SK-N-DZ (cell line): ENCODE results near the gene TRPC4AP.

Experiments
- DNase-seq: peaks from one replicate; pipeline ENCODE4 v3.0.0-alpha.2; 2015; ENCODE audit warnings: low spot score

TRPC4AP gene

GRCh38 chr20:34988191-34988540, 104.4 kb downstream of the TRPC4AP start:
- DNase-seq = no peak

DNA sequence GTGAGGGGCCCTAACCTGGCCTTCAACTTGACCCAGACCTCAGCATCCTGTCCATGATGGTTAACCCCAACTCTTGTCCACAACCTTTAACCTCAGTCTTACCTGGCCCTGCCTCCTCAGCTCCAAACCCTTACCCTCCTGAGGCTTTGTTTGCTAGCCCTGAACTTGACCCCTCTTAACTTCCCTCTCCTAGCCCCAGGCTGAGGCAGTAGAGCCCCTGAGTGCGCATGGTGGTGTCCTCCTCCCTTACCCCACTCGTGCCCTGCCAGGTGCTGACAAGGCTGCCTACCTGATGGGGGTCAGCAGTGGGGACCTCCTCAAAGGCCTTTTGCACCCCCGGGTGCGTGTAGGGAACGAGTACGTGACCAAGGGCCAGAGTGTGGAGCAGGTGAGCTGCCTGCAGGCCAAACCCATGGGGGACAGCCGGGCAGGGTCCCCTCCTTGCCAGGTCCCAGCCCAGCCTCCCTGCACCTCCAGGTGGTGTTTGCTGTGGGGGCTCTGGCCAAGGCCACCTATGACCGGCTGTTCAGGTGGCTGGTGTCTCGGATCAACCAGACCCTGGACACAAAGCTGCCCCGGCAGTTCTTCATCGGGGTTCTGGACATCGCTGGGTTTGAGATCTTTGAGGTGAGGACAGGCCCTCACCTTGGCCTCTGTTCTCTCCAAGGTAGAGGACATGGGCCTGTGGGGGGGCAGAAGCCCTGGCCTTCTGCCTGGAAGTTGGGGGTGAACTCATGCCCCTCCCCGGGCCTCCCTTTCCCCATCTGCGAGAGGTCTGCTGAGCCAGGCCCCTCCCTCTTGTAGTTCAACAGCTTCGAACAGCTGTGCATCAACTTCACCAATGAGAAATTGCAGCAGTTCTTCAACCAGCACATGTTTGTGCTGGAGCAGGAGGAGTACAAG, 105.1 kb downstream of the TRPC4AP start:
- no peak for DNase-seq

GRCh38 chr20:34986311-34987287, 106.0 kb downstream of the TRPC4AP start:
- no peak for DNase-seq

DNA sequence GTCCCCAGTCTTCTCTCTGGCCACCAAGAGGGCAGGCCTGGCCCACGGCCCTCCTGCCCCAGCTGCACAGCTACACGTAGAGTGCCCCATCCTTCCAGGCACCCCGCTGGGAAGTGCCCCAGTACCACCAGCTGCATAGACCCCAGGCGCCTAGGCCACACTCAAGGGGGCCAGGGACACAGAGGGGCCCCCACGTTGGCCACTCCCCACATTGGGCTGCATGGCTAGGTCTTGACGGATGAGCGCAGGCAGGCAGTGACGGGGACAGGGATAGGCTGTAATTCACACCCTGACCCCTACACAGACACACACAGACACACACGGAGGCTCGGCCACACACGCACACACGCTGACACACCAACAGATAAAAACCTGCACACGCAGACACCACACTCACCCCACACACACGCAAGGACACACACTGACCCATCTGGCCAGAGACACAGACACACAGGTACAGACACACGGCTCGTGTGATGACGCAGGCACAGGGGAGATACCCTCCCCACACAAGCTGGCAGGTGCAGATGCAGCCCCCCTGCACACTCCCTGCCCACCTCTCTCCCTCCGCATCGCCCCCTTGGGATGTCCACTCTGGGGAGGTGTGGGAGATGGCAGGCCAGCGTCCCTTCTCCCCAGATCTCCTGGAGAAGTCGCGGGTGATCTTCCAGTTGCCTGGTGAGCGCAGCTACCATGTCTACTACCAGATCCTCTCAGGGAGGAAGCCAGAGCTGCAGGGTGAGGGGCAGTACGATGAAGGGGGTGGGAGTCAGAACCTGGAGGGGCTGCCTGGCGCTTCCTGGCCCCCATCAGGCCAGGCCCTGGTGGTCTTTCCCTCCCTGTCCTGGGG, 106.9 kb downstream of the TRPC4AP start:
- no peak for DNase-seq

DNA sequence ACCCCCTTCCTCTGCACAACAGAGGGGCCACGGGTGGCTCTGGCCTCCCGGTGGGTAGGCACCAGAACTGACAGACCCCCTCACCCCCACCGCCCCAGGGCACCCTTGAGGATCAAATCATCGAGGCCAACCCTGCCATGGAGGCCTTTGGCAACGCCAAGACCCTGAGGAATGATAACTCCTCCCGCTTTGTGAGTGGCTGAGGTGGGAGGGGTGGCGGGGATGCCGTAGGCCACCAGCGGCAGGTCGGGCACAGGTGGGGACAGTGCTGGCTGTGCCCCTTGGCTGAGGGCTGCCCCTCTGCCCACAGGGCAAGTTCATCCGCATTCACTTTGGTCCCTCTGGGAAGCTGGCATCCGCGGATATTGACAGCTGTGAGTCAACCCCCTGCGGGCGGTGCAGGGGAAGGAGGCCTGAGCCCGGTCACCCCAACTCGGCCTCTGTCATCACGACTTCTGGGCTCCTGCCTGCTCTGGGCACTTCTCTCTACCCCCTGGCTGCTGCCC, 107.8 kb downstream of the TRPC4AP start:
- DNase-seq = no peak

DNA sequence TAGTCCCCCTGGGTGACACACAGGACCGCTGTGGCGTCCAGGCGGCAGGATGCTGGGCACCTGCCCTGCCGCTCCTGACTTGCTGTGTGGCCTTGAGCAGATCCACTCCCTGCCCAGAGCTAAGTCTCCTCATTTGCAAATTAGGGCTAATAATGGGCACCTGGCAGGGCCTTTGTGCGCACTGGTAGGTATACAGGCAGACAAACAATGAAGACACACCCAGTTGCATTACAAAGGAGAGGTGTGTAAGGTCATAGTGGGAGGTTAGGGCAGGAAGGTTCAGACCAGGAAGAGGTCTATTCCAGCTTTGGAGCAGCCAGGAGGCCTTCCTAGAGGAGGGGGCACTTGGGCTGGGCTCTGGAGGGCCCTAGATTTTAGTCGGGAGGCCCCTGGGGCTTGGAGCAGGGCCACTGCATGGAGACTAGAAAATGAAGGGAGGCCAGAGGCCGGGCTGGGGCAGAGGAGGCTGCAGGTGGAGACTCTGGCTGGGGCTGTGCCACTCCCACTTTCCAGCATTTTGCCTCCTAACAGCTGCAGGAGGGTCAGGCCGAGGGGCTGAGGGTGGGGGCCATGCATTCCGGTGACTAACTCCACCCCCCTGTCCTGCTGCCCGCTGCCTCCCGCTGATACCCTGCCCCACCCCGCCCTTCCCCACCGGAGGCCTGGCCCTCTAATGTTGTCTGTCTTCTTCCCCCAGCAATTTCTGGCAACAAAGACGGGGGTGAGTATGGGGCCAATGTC, 108.4 kb downstream of the TRPC4AP start:
- DNase-seq = no peak

- no peak for DNase-seq
Observed at GRCh38 chr20:34983089-34983820, 109.4 kb downstream of the TRPC4AP start.

DNA sequence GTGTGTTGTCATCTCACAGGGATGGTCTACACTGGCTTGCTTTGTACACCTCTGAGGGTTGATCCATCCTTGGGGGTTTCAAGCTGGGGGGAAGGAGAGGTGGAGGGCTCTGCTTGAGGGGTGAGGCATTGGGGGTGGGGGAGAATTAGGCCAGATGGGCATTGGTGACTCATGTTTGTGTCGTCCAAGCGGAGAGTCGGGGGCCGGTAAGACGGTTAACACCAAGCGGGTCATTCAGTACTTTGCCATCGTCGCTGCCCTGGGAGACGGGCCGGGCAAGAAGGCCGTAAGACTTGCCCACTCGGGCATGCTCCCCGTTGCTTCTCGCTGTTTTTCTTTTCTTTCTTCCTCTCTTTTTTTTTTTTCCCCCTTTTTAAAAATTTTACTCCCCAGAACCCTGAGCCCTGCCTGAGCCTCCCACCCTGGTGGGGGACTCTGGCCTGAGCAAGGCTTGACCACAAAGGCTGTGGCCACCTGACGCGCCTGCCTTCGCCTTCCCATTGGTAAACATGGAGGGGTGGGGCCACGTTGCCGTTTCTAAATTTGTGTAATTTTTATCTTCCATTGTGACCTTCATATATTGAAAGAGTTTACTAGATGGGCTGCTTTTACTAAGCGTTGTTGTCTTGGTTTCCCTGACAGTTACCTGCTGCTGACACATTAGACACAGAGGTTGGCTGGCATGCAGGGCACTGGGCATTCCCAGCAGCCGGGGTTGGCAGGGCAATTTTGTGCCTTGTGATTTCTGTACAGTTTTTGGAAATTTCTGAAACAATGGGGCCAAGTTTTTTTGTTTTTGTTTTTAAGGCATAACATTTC, 110.1 kb downstream of the TRPC4AP start:
- DNase-seq = no peak

DNA sequence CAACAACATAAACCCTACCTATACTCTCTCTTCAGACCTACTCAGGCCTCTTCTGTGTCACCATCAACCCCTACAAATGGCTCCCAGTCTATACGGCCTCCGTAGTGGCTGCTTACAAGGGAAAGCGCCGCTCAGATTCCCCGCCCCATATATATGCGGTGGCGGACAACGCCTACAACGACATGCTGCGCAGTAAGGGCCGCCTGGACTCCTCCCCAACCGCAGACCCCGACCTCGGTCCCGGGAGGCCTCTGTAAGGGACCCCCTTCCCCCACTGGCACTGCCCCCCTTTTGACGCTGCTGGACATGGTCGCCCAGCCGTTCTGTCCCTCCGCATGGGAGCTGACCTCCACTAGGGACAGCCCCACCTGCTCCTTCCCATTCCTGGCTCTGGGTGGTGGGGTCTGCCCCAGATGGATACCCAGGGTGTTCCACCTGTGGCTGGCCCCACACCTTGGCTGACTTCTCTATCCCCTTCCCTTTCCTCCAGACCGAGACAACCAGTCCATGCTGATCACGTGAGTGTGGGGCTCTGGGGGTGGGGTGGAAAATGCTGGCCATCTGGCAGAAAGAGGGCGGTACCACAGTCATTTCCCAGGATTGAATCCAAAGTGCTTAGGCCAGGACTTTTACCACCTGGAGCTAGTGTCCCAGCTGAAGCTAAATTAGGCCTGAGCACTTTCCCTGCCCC, 111.9 kb downstream of the TRPC4AP start:
- peak; percentile 84 for DNase-seq

DNA sequence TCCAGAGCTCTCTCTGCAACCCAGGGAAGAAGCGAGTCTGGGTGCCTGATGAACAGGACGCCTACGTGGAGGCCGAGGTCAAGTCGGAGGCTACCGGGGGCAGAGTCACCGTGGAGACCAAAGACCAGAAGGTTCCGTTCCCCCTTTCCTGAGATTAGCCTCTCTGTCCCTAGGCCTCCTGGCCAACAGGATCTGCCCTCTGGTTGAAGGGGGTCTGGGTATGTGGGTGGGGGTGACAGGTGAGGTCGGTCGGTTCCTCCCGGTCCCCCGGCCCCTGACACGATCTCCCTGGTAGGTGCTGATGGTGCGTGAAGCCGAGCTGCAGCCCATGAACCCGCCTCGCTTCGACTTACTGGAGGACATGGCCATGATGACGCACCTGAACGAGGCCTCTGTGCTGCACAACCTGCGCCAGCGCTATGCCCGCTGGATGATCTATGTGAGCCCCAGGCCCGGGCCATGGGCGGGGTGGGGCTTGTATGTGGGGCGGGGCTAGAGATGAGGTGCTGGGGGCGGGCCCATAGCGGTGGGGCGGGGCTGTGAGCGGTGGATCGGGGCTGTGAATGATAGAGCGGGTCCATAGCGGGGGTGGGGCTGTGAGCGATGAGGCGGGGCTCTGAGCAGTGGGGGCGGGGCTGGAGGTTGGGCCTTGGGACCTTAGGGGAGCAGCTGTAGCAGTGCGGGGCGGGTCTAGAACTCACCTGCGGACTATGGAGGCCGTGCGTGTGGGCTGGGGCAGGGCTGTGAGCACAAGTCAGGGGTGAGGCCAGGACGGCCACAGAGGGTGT, 113.0 kb downstream of the TRPC4AP start:
- no peak for DNase-seq

GRCh38 chr20:34978092-34978744, 114.4 kb downstream of the TRPC4AP start:
- no peak for DNase-seq

GRCh38 chr20:34977365-34978091, 115.1 kb downstream of the TRPC4AP start:
- no peak for DNase-seq

DNA sequence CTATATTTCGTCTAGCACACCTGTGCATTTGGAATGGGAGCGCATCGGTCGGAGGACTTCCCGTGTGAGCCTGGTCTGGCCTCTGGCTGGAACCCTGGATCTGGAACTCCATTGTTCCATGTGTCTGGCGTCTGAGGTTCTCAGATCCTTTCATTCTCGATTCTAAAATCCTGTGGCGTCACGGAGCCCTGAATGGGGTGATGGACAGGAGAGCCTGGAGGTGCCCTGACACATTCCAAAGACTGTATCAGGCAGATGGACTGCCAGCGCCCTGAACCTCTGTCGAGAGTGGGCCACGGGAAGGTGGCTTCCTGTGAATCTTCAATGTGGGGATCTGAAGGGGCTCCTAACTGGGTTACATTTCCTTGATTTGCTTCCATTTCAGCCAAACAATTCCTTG, 116.3 kb downstream of the TRPC4AP start:
- no peak for DNase-seq

DNA sequence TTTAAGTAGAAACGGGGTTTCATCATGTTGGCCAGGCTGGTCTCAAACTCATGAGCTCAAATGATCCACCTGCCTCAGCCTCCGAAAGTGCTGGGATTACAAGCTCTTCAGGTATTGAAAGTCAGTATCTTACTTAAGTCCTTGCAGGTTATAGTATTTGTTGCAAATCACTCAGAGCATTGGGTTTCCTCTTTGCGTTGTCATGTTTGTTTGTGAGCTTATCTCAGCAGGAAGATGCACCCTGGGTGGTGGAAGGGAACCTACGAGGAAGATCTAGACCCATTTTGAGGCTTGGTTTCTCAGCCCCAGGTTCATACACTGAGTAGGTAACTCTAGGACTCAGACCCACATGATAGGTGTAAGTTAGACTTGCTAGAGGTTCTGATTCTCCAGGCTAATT, 118.4 kb downstream of the TRPC4AP start:
- no peak for DNase-seq

GRCh38 chr20:34971561-34972235, 120.9 kb downstream of the TRPC4AP start:
- no peak for DNase-seq
